B cell (primary cell): ENCODE measurements around the gene RHBDL1. TPM values are rescaled to one million over a fixed set of nuclear protein-coding genes. Genes with fewer than 3 reads are reported as not detected.

Experiments used
- ATAC-seq: fragments of 200-7000 bp; cut with Tn5 transposase; one replicate; pipeline ENCODE4 v1.10.0; 2021; ENCODE audit warnings: low read depth, mild to moderate bottlenecking, moderate number of reproducible peaks, moderate library complexity
- CTCF ChIA-PET: fragments of 350-600 bp; sonication (Branson Sonifier 250); formaldehyde crosslinking; loops from one replicate; lab custom pipeline; 2021; ENCODE audit warnings: antibody characterized with exemption, inconsistent platforms; lab: Charles Lee
- POLR2A ChIA-PET: fragments of 350-600 bp; sonication (Branson Sonifier 250); formaldehyde crosslinking; loops from one replicate; lab custom pipeline; 2021; ENCODE audit warnings: antibody characterized with exemption; lab: Charles Lee
- DNase-seq: peaks from one replicate; pipeline ENCODE4 v3.0.0; 2013
- H2AFZ ChIP-seq: 2 replicates; pipeline ENCODE4 v1.6.1; 2012; ENCODE audit warnings: mild to moderate bottlenecking, low read depth, low read length; ENCODE audit not compliant: insufficient read depth, poor library complexity, severe bottlenecking
- H3K27ac ChIP-seq, 2 donors: 1 replicate in 1 of 2; 2 replicates in 1 of 2; pipeline ENCODE4 v1.5.1; 2012 to 2013; ENCODE audit warnings: low read length in 2 of 2, mild to moderate bottlenecking in 2 of 2, moderate library complexity in 1 of 2
- H3K27me3 ChIP-seq, 4 experiments: fragments of 200-600 bp in 1 of 4; sonication (generic) in 1 of 4; replicated peaks in 1 of 4; 1 replicate in 2 of 4; 2 replicates in 2 of 4; pipeline versions ENCODE4 v1.6.1 to v1.7.0; 2013 to 2016; ENCODE audit warnings: low read length in 3 of 4, mild to moderate bottlenecking in 2 of 4, mixed read lengths in 1 of 4, moderate library complexity in 1 of 4; ENCODE audit not compliant: insufficient read depth in 4 of 4, control insufficient read depth in 3 of 4; ENCODE audit errors: control extremely low read depth in 1 of 4
- H3K36me3 ChIP-seq, 2 experiments: replicated peaks in 1 of 2; 1 replicate in 1 of 2; 2 replicates in 1 of 2; pipeline versions ENCODE4 v1.6.1 to v1.7.1; 2013; ENCODE audit warnings: low read length in 1 of 2; ENCODE audit not compliant: insufficient read depth in 2 of 2, control insufficient read depth in 1 of 2; ENCODE audit errors: control extremely low read depth in 1 of 2, extremely low read depth in 1 of 2
- H3K4me1 ChIP-seq, 2 donors: fragments of 200-600 bp in 1 of 2; sonication (generic) in 1 of 2; 1 replicate in 1 of 2; 2 replicates in 1 of 2; pipeline versions ENCODE4 v1.5.1 to v1.6.1; 2013 to 2017; ENCODE audit warnings: low read length in 2 of 2; ENCODE audit not compliant: control insufficient read depth in 2 of 2, insufficient read depth in 2 of 2
- H3K4me2 ChIP-seq: replicated peaks from 2 replicates; pipeline ENCODE3; 2012; ENCODE audit warnings: mild to moderate bottlenecking, low read depth, low read length; ENCODE audit not compliant: poor library complexity, severe bottlenecking
- H3K4me3 ChIP-seq, 5 experiments: fragments of 200-600 bp in 1 of 5; sonication (generic) in 1 of 5; 1 replicate in 3 of 5; 2 replicates in 2 of 5; pipeline versions ENCODE4 v1.5.1 to v1.7.0; 2011 to 2016; ENCODE audit warnings: low read length in 4 of 5, mild to moderate bottlenecking in 4 of 5, low read depth in 2 of 5, control low read depth in 1 of 5, moderate library complexity in 1 of 5; ENCODE audit not compliant: insufficient read depth in 1 of 5; ENCODE audit errors: control extremely low read depth in 1 of 5, extremely low read depth in 1 of 5
- H3K79me2 ChIP-seq: fragments of 200-600 bp; sonication (generic); one replicate; pipeline ENCODE4 v1.6.0; 2016; ENCODE audit warnings: low read length; ENCODE audit not compliant: control insufficient read depth, insufficient read depth
- H3K9ac ChIP-seq: fragments of 200-600 bp; sonication (generic); 2 replicates; pipeline ENCODE4 v1.6.1; 2017; ENCODE audit warnings: mild to moderate bottlenecking, low read length, moderate library complexity
- H3K9me3 ChIP-seq, 3 donors: one replicate each; pipeline versions ENCODE4 v1.6.1 to v1.7.1; 2013; ENCODE audit warnings: low read length in 2 of 3; ENCODE audit not compliant: control insufficient read depth in 2 of 3, insufficient read depth in 1 of 3; ENCODE audit errors: control extremely low read depth in 1 of 3
- H4K20me1 ChIP-seq: 2 replicates; pipeline ENCODE4 v1.6.0; 2012; ENCODE audit warnings: mild to moderate bottlenecking, low read length; ENCODE audit not compliant: insufficient read depth, control insufficient read depth, poor library complexity, severe bottlenecking
- H3K27ac Mint-ChIP-seq: one replicate; pipeline ENCODE4 v1.8.0; 2021; ENCODE audit warnings: mixed read lengths
- H3K27me3 Mint-ChIP-seq: one replicate; pipeline ENCODE4 v1.8.0; 2021; ENCODE audit warnings: mixed read lengths
- H3K4me1 Mint-ChIP-seq: one replicate; pipeline ENCODE4 v1.8.0; 2021; ENCODE audit warnings: mixed read lengths
- H3K4me3 Mint-ChIP-seq: one replicate; pipeline ENCODE4 v1.8.0; 2021; ENCODE audit warnings: mixed read lengths
- H3K9me3 Mint-ChIP-seq: one replicate; pipeline ENCODE4 v1.8.0; 2022; ENCODE audit warnings: mixed read lengths; ENCODE audit not compliant: insufficient read depth
- EZH2 ChIP-seq: IDR thresholded peaks from 2 replicates; pipeline ENCODE4 v1.6.1; 2012; ENCODE audit warnings: borderline replicate concordance, low read depth, mild to moderate bottlenecking, moderate library complexity, low read length; ENCODE audit not compliant: insufficient read depth, poor library complexity, severe bottlenecking
- WGBS: methylation state at CpG from one replicate; pipeline ENCODE4 v1.1.5; 2013; ENCODE audit warnings: missing lambda C conversion rate; ENCODE audit not compliant: insufficient coverage; 5-methylcytosine and 5-hydroxymethylcytosine counted together
- intact Hi-C: fragments of 100-400 bp; cut with micrococcal nuclease; formaldehyde crosslinking; loops from one replicate; pipeline ENCODE4 v1.10.0; 2022
- polyA plus RNA-seq: library from polyadenylated mRNA; depleted of rRNA; stranded (reverse); fragments of >200 nt; gene quantifications from 2 replicates; pipeline ENCODE4 v1.2.3, GENCODE V29; 2012
- total RNA-seq, 2 donors: library from RNA; stranded (reverse); fragments of 120-200 nt in 1 of 2; gene quantifications; 1 replicate in 1 of 2; 2 replicates in 1 of 2; pipeline versions ENCODE4 v1.2.3 to v1.2.4, GENCODE V29; 2013 to 2022
- TF ChIP-seq, protein P1 (sequence below): fragments of 200-600 bp; IDR thresholded peaks from one replicate; pipeline ENCODE4 v1.8.0; 2022; ENCODE audit warnings: antibody characterized with exemption, mild to moderate bottlenecking

Gene RHBDL1
- total and polyA plus RNA-seq, 2 donors (not counting 1 experiment from before 2014, with no cell fraction given) = 0.76 to 1.6 TPM

GRCh38 chr16:642189-643049 lies 33.1 kb upstream of the RHBDL1 start:
- 7% methylated on average over 69 of the region's 72 CpGs for WGBS
- intact Hi-C loops = no loop called here
- peaks cover 15 to 41% of the 10 kb centered on the region in 2 donors for H3K4me1 ChIP-seq
- H3K9me3 Mint-ChIP-seq = no peaks in the 10 kb centered on the region
- peaks cover 23% of the 10 kb centered on the region for H3K4me1 Mint-ChIP-seq
- peaks cover 11% of the 10 kb centered on the region for H3K79me2 ChIP-seq
- ChIA-PET POLR2A (interaction anchor here (0.6 kb wide), 2 partner anchors 26 to 422 kb away, joined by 3 to 4 read pairs; no protein-coding TSS in a partner anchor), CTCF (no interaction called here)
- H3K4me3 Mint-ChIP-seq = peak overlapping the region; percentile 74
- H4K20me1 ChIP-seq = peaks cover 8% of the 10 kb centered on the region
- no peak for TF ChIP-seq EZH2
- TF ChIP-seq, protein P1, sequence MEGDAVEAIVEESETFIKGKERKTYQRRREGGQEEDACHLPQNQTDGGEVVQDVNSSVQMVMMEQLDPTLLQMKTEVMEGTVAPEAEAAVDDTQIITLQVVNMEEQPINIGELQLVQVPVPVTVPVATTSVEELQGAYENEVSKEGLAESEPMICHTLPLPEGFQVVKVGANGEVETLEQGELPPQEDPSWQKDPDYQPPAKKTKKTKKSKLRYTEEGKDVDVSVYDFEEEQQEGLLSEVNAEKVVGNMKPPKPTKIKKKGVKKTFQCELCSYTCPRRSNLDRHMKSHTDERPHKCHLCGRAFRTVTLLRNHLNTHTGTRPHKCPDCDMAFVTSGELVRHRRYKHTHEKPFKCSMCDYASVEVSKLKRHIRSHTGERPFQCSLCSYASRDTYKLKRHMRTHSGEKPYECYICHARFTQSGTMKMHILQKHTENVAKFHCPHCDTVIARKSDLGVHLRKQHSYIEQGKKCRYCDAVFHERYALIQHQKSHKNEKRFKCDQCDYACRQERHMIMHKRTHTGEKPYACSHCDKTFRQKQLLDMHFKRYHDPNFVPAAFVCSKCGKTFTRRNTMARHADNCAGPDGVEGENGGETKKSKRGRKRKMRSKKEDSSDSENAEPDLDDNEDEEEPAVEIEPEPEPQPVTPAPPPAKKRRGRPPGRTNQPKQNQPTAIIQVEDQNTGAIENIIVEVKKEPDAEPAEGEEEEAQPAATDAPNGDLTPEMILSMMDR = no peak
- H3K27ac ChIP-seq = peak overlapping the region; percentile 18 to 33
- no peaks in the 10 kb centered on the region for H3K27me3 ChIP-seq
- H3K27me3 Mint-ChIP-seq = no peaks in the 10 kb centered on the region
- peak; percentile 41 for ATAC-seq
- peak overlapping the region; percentile 79 for H2AFZ ChIP-seq
- peak overlapping the region; percentile 61 for H3K27ac Mint-ChIP-seq
- H3K4me2 ChIP-seq = peak overlapping the region; percentile 87
- no peaks in the 10 kb centered on the region for H3K36me3 ChIP-seq
- peak overlapping the region; percentile 73 for H3K9ac ChIP-seq
- DNase-seq = peak; percentile 61
- peak overlapping the region in 4 of 5 experiments; percentile 40 to 75 (median 60) for H3K4me3 ChIP-seq
- no peaks in the 10 kb centered on the region for H3K9me3 ChIP-seq

- no peak for ATAC-seq
- Mint-ChIP-seq H3K4me1 (peaks cover 24% of the 10 kb centered on the region), H3K4me3 (peak overlapping the region; percentile 74), H3K9me3 (no peaks in the 10 kb centered on the region), H3K27ac (peak overlapping the region; percentile 61), H3K27me3 (no peaks in the 10 kb centered on the region)
- peak overlapping the region; percentile 73 for H3K9ac ChIP-seq
- peaks cover 19 to 41% of the 10 kb centered on the region in 2 donors for H3K4me1 ChIP-seq
- no peak for TF ChIP-seq EZH2
- TF ChIP-seq, protein P1 = no peak
- peak overlapping the region in 3 of 5 experiments; percentile 40 to 75 (median 55) for H3K4me3 ChIP-seq
- no peaks in the 10 kb centered on the region for H3K9me3 ChIP-seq
- DNase-seq = no peak
- ChIA-PET POLR2A (interaction anchor here (0.7 kb wide), 1 partner anchor 1479 kb away, joined by 5 read pairs; no protein-coding TSS in a partner anchor), CTCF (no interaction called here)
- H3K79me2 ChIP-seq = peaks cover 14% of the 10 kb centered on the region
- H4K20me1 ChIP-seq = peaks cover 14% of the 10 kb centered on the region
- H3K4me2 ChIP-seq = peak overlapping the region; percentile 87
- WGBS = 89% methylated on average over 10 of the region's 13 CpGs
- no peaks in the 10 kb centered on the region for H3K36me3 ChIP-seq
- H3K27ac ChIP-seq = peak overlapping the region in 1 of 2 donors; percentile 33
- intact Hi-C loops = no loop called here
- no peak overlapping the region for H2AFZ ChIP-seq
- no peaks in the 10 kb centered on the region for H3K27me3 ChIP-seq
Observed at GRCh38 chr16:643050-643368, 32.5 kb upstream of the RHBDL1 start.
